Right renal cortex interstitium (tissue), 3 donors: ENCODE data around the gene SLX1A. TPM values are rescaled to one million over a fixed set of nuclear protein-coding genes. Genes with fewer than 3 reads are reported as not detected.
"Not testable (repeated sequence)": the region's sequence is repeated elsewhere in the genome, so short reads cannot be mapped to it uniquely, and the experiment has no call there.

Source experiments
- DNase-seq, 3 donors: peaks; one replicate each; pipeline ENCODE4 v3.0.0-alpha.2; 2013; ENCODE audit warnings: low read depth in 3 of 3, low spot score in 2 of 3
- polyA plus RNA-seq, 3 donors: library from polyadenylated mRNA; unstranded; fragments of 120-200 nt; gene quantifications; one replicate each; pipeline ENCODE4 v1.2.1, GENCODE V29; 2013; ENCODE audit not compliant: insufficient read length in 3 of 3

SLX1A gene
- polyA plus RNA-seq, 3 donors = 14.8 to 17.2 (median 16.3) TPM

GRCh38 chr16:30184096-30184890, 9.4 kb upstream of the SLX1A start:
- DNase-seq = no peak

GRCh38 chr16:30184891-30185682, 8.6 kb upstream of the SLX1A start:
- no peak for DNase-seq

GRCh38 chr16:30185683-30186421, 7.8 kb upstream of the SLX1A start:
- DNase-seq = no peak

- DNase-seq = no peak
Observed at GRCh38 chr16:30186444-30186781, 7.3 kb upstream of the SLX1A start.

- no peak for DNase-seq
Observed at GRCh38 chr16:30186782-30187555, 6.7 kb upstream of the SLX1A start.

GRCh38 chr16:30187556-30187865, 6.2 kb upstream of the SLX1A start:
- no peak for DNase-seq

GRCh38 chr16:30187971-30188561, 5.6 kb upstream of the SLX1A start:
- DNase-seq = no peak

GRCh38 chr16:30191158-30191557, 2.5 kb upstream of the SLX1A start:
- DNase-seq = not testable (repeated sequence)

GRCh38 chr16:30193098-30193497, 577 bp upstream of the SLX1A start:
- DNase-seq = not testable (repeated sequence)

- DNase-seq = not testable (repeated sequence)
Observed at GRCh38 chr16:30194172-30194925, 674 bp downstream of the SLX1A start.

GRCh38 chr16:30197001-30197400, 3.3 kb downstream of the SLX1A start:
- not testable (repeated sequence) for DNase-seq

GRCh38 chr16:30199049-30199448, 5.4 kb downstream of the SLX1A start, which contains the start of gene SULT1A3:
SULT1A3 (plus strand) TSS chr16:30199255; CDS start chr16:30200729, 1,474 bp downstream.
- DNase-seq = not testable (repeated sequence)

GRCh38 chr16:30199608-30200343, 6.1 kb downstream of the SLX1A start:
- not testable (repeated sequence) for DNase-seq

- DNase-seq = not testable (repeated sequence)
Observed at GRCh38 chr16:30205541-30206236, 12.0 kb downstream of the SLX1A start.

GRCh38 chr16:30206252-30206651, 12.6 kb downstream of the SLX1A start:
- DNase-seq = not testable (repeated sequence)

GRCh38 chr16:30207063-30207704, 13.5 kb downstream of the SLX1A start:
- DNase-seq = not testable (repeated sequence)

GRCh38 chr16:30209032-30209431, 15.4 kb downstream of the SLX1A start:
- not testable (repeated sequence) for DNase-seq

- not testable (repeated sequence) for DNase-seq
Observed at GRCh38 chr16:30211414-30211813, 17.7 kb downstream of the SLX1A start.
